A549 (cell line): ENCODE data around the gene KATNBL1. TPM values are rescaled to one million over a fixed set of nuclear protein-coding genes. Genes with fewer than 3 reads are reported as not detected.

Experiments used
- ATAC-seq, 2 experiments: fragments of 200-7000 bp in 1 of 2; fragments of >200 bp in 1 of 2; cut with Nextera tagmentation in 1 of 2; cut with Tn5 transposase in 1 of 2; 3 replicates each; pipeline versions ENCODE4 v1.8.0 to v1.9.1; 2018 to 2020; ENCODE audit warnings: mild to moderate bottlenecking in 1 of 2, moderate library complexity in 1 of 2
- CTCF ChIA-PET: fragments of 300-600 bp; sonication (Branson Sonifier 250); formaldehyde crosslinking; extraction: SDS; loops from one replicate; lab custom pipeline; 2021; ENCODE audit warnings: antibody characterized with exemption, inconsistent platforms; lab: Yijun Ruan, JAX
- POLR2A ChIA-PET: fragments of 350-600 bp; formaldehyde crosslinking; extraction: SDS; loops from one replicate; lab custom pipeline; 2021; ENCODE audit warnings: antibody characterized with exemption, inconsistent platforms; lab: Yijun Ruan, JAX
- DNase-seq, 2 experiments: peaks; one replicate each; pipeline versions ENCODE4 v3.0.0 to v3.0.0-alpha.2; 2011 to 2016; ENCODE audit warnings: low read depth in 1 of 2, low spot score in 1 of 2
- FAIRE-seq: peaks from 2 replicates; lab custom pipeline; 2011; peaks lifted over from hg19 to GRCh38; lab: Jason Lieb, UNC
- H3K27ac ChIP-seq, 2 experiments: fragments of >200 bp; sonication (Bioruptor Twin); formaldehyde crosslinking; 3 replicates each; pipeline ENCODE4 v1.5.1; 2016 to 2017
- H3K4me1 ChIP-seq: fragments of >200 bp; sonication (Bioruptor Twin); formaldehyde crosslinking; 3 replicates; pipeline ENCODE4 v1.6.1; 2016
- H3K4me2 ChIP-seq: fragments of >200 bp; sonication (Bioruptor Twin); formaldehyde crosslinking; 3 replicates; pipeline ENCODE4 v1.6.1; 2016
- H3K4me3 ChIP-seq: fragments of >200 bp; sonication (Bioruptor Twin); formaldehyde crosslinking; 3 replicates; pipeline ENCODE4 v1.5.1; 2016
- H3K9me3 ChIP-seq: fragments of >200 bp; sonication (Bioruptor Twin); formaldehyde crosslinking; 3 replicates; pipeline ENCODE4 v1.6.1; 2016
- BCL3 ChIP-seq: fragments of >200 bp; sonication (Bioruptor Twin); formaldehyde crosslinking; IDR thresholded peaks from 3 replicates; pipeline ENCODE4 v1.6.1; 2016
- BHLHE40 ChIP-seq: IDR thresholded peaks from 2 replicates; pipeline ENCODE4 v1.6.1; 2012; ENCODE audit warnings: low read depth, low read length, inconsistent platforms
- EHF ChIP-seq: fragments of 250-450 bp; sonication (Bioruptor Pico); IDR thresholded peaks from 2 replicates; pipeline ENCODE4 v1.5.0; 2020; ENCODE audit warnings: mild to moderate bottlenecking
- FOSL2 ChIP-seq, 2 experiments: fragments of 450-650 bp in 1 of 2; fragments of >200 bp in 1 of 2; sonication (Bioruptor Twin) in 1 of 2; formaldehyde crosslinking; IDR thresholded peaks; 2 replicates each; pipeline versions ENCODE4 v1.5.0 to v1.6.1; 2016 to 2020; ENCODE audit warnings: mild to moderate bottlenecking in 1 of 2, moderate library complexity in 1 of 2
- FOXS1 ChIP-seq: fragments of 250-450 bp; sonication (Bioruptor Pico); IDR thresholded peaks from 2 replicates; pipeline ENCODE4 v1.5.0; 2020; ENCODE audit warnings: mild to moderate bottlenecking, moderate library complexity
- GATA3 ChIP-seq: IDR thresholded peaks from 2 replicates; pipeline ENCODE4 v1.6.1; 2012; ENCODE audit warnings: borderline replicate concordance
- JUN ChIP-seq, 2 experiments: fragments of >200 bp; sonication (Bioruptor Twin); formaldehyde crosslinking; IDR thresholded peaks; 2 replicates in 1 of 2; 3 replicates in 1 of 2; pipeline ENCODE4 v1.6.1; 2016 to 2017
- KDM5A ChIP-seq: fragments of 200-600 bp; sonication (generic); IDR thresholded peaks from 2 replicates; pipeline ENCODE4 v1.6.1; 2016; ENCODE audit warnings: antibody characterized with exemption, mild to moderate bottlenecking
- MYC ChIP-seq: IDR thresholded peaks from 2 replicates; pipeline ENCODE4 v1.6.1; 2012; ENCODE audit warnings: mild to moderate bottlenecking, inconsistent platforms, low read length, improper control_type of control experiment, borderline replicate concordance
- PHF8 ChIP-seq: fragments of 200-600 bp; sonication (generic); IDR thresholded peaks from 2 replicates; pipeline ENCODE4 v1.6.1; 2016; ENCODE audit warnings: low read depth, mild to moderate bottlenecking, antibody characterized with exemption, moderate library complexity, borderline replicate concordance
- POLR2A ChIP-seq: IDR thresholded peaks from 2 replicates; pipeline ENCODE4 v1.6.1; 2012; ENCODE audit warnings: mild to moderate bottlenecking, low read length
- WGBS: methylation state at CpG from one replicate; pipeline ENCODE4 v1.1.6; 2017; ENCODE audit errors: missing lambda C conversion rate; 5-methylcytosine and 5-hydroxymethylcytosine counted together
- polyA plus RNA-seq, 4 experiments: library from polyadenylated mRNA; depleted of rRNA in 3 of 4; stranded (reverse); fragments of >200 nt; fragmentation: RNase III in 1 of 4; extraction: RNeasy Plus Mini Kit Qiagen cat#74134 plus additional on column Dnase treatment in 1 of 4; gene quantifications; 2 replicates in 3 of 4; 3 replicates in 1 of 4; pipeline ENCODE4 v1.2.3, GENCODE V29; 2011 to 2017
- TF ChIP-seq, protein P1 (sequence below): fragments of 200-600 bp; sonication (generic); IDR thresholded peaks from 2 replicates; pipeline ENCODE4 v1.6.1; 2016; ENCODE audit warnings: antibody characterized with exemption, mild to moderate bottlenecking, moderate library complexity
- TF ChIP-seq, protein P2 (sequence below): IDR thresholded peaks from 2 replicates; pipeline ENCODE4 v1.6.1; 2012
- TF ChIP-seq, protein P3 (sequence below): fragments of 150-350 bp; IDR thresholded peaks from 2 replicates; pipeline ENCODE4 v1.6.1; 2014; ENCODE audit warnings: low read depth, mild to moderate bottlenecking, low read length
- TF ChIP-seq, protein P4 (sequence below): fragments of 450-650 bp; IDR thresholded peaks from 2 replicates; pipeline ENCODE4 v1.6.1; 2014; ENCODE audit warnings: antibody characterized with exemption

KATNBL1 gene
- polyA plus RNA-seq, 2 of the 4 experiments (the other 2 are of a cell fraction), result 35.2 to 75.8 TPM

- ATAC-seq (no peak; a peak in 1 of 6 replicates), DNase-seq (no peak), FAIRE-seq (no peak)
- ChIA-PET POLR2A (interaction anchor here (0.7 to 1.6 kb wide), 12 partner anchors 8 to 413 kb away, joined by 3 to 17 read pairs (median 4); partner anchors contain the start of genes EMC4, KATNBL1 and LPCAT4), CTCF (interaction anchor here (0.7 to 4.7 kb wide), 7 partner anchors 8 to 241 kb away, joined by 3 to 23 read pairs (median 3); partner anchors contain the start of gene KATNBL1)
- Histone ChIP-seq H3K4me1 (peaks cover 22% of the 10 kb centered on the region), H3K4me2 (peak overlapping the region; percentile 90), H3K9me3 (no peaks in the 10 kb centered on the region), H3K4me3 (peak overlapping the region; percentile 68), H3K27ac (peak overlapping the region; percentile 85 to 89)
- WGBS, result 31% methylated on average over 29 of the region's 29 CpGs
- no peak for TF ChIP-seq BCL3
- TF ChIP-seq JUN (IDR thresholded peaks at IDR 0.05), result 0 out of 5 replicates have a peak, but pooled peaks of 1 of the 2 experiments have one; percentile 8
Observed at GRCh38 chr15:34102175-34102925, 107.5 kb downstream of the KATNBL1 start.

GRCh38 chr15:34101366-34102174 lies 108.3 kb downstream of the KATNBL1 start, which contains the start of the genes EMC7 and PGBD4:
Gene EMC7, minus strand, starts transcription at chr15:34101862. Its CDS starts 23 bp downstream, at chr15:34101839.
Gene PGBD4, plus strand, starts transcription at chr15:34102083. Its CDS starts 449 bp downstream, at chr15:34102532.
- ATAC-seq, result peak; percentile 99 to 100
- peak; percentile 99 for FAIRE-seq
- peak within 1 kb of the TSS; percentile 68 for H3K4me3 ChIP-seq
- ChIA-PET POLR2A (interaction anchor here (0.6 to 1.6 kb wide), 14 partner anchors 8 to 510 kb away, joined by 3 to 17 read pairs (median 4); partner anchors contain the start of genes EMC4, KATNBL1 and LPCAT4), CTCF (interaction anchor here (0.7 to 4.7 kb wide), 4 partner anchors 9 to 501 kb away, joined by 3 to 23 read pairs (median 14); partner anchors contain the start of gene KATNBL1)
- H3K9me3 ChIP-seq, result no peaks in the 10 kb centered on the region
- H3K4me1 ChIP-seq, result peaks cover 22% of the 10 kb centered on the region
- peak; percentile 97 to 100 for DNase-seq
- TF ChIP-seq, protein P1, sequence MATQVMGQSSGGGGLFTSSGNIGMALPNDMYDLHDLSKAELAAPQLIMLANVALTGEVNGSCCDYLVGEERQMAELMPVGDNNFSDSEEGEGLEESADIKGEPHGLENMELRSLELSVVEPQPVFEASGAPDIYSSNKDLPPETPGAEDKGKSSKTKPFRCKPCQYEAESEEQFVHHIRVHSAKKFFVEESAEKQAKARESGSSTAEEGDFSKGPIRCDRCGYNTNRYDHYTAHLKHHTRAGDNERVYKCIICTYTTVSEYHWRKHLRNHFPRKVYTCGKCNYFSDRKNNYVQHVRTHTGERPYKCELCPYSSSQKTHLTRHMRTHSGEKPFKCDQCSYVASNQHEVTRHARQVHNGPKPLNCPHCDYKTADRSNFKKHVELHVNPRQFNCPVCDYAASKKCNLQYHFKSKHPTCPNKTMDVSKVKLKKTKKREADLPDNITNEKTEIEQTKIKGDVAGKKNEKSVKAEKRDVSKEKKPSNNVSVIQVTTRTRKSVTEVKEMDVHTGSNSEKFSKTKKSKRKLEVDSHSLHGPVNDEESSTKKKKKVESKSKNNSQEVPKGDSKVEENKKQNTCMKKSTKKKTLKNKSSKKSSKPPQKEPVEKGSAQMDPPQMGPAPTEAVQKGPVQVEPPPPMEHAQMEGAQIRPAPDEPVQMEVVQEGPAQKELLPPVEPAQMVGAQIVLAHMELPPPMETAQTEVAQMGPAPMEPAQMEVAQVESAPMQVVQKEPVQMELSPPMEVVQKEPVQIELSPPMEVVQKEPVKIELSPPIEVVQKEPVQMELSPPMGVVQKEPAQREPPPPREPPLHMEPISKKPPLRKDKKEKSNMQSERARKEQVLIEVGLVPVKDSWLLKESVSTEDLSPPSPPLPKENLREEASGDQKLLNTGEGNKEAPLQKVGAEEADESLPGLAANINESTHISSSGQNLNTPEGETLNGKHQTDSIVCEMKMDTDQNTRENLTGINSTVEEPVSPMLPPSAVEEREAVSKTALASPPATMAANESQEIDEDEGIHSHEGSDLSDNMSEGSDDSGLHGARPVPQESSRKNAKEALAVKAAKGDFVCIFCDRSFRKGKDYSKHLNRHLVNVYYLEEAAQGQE, result no peak
- peak; percentile 23; the same call in 1 of the 2 replicates for TF ChIP-seq GATA3
- TF ChIP-seq KDM5A, result peak; percentile 88
- TF ChIP-seq, protein P2, sequence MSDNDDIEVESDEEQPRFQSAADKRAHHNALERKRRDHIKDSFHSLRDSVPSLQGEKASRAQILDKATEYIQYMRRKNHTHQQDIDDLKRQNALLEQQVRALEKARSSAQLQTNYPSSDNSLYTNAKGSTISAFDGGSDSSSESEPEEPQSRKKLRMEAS, result peak; percentile 96
- no peak for TF ChIP-seq BHLHE40
- peak; percentile 87 to 96 for TF ChIP-seq JUN (IDR thresholded peaks at IDR 0.05)
- TF ChIP-seq FOXS1 (CRISPR knock-in tag), result no peak
- TF ChIP-seq, protein P3, sequence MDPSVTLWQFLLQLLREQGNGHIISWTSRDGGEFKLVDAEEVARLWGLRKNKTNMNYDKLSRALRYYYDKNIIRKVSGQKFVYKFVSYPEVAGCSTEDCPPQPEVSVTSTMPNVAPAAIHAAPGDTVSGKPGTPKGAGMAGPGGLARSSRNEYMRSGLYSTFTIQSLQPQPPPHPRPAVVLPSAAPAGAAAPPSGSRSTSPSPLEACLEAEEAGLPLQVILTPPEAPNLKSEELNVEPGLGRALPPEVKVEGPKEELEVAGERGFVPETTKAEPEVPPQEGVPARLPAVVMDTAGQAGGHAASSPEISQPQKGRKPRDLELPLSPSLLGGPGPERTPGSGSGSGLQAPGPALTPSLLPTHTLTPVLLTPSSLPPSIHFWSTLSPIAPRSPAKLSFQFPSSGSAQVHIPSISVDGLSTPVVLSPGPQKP, result peak; percentile 65; the same call in 1 of the 2 replicates
- TF ChIP-seq, protein P4, sequence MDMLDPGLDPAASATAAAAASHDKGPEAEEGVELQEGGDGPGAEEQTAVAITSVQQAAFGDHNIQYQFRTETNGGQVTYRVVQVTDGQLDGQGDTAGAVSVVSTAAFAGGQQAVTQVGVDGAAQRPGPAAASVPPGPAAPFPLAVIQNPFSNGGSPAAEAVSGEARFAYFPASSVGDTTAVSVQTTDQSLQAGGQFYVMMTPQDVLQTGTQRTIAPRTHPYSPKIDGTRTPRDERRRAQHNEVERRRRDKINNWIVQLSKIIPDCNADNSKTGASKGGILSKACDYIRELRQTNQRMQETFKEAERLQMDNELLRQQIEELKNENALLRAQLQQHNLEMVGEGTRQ, result 0 out of 2 replicates have a peak, but pooled peaks have one; percentile 19
- peak; percentile 91 for TF ChIP-seq MYC
- TF ChIP-seq EHF (CRISPR knock-in tag), result no peak
- TF ChIP-seq FOSL2 (IDR thresholded peaks at IDR 0.05), result no peak
- 0 out of 2 replicates have a peak, but pooled peaks have one; percentile 12 for TF ChIP-seq FOSL2 (CRISPR knock-in tag; IDR thresholded peaks at IDR 0.05)
- peak; percentile 83 for TF ChIP-seq PHF8
- TF ChIP-seq POLR2A, result peak; percentile 86
- WGBS, result under 1% methylated on average over 40 of the region's 48 CpGs
- H3K27ac ChIP-seq, result peak within 1 kb of the TSS; percentile 85 to 89
- H3K4me2 ChIP-seq, result peak within 1 kb of the TSS; percentile 90
